Ovary (tissue), 3 donors: ENCODE results near the gene NPFF.

Source experiments
- EP300 ChIP-seq: sonication (generic); formaldehyde crosslinking; IDR thresholded peaks from one replicate; pipeline ENCODE4 v1.6.1; 2017; ENCODE audit warnings: antibody characterized with exemption
- POLR2A ChIP-seq: fragments of 450-650 bp; IDR thresholded peaks from one replicate; pipeline ENCODE4 v1.6.1; 2017; ENCODE audit warnings: antibody characterized with exemption, mild to moderate bottlenecking, moderate library complexity
- TF ChIP-seq, protein P1 (sequence below), 3 donors: fragments of 450-650 bp in 2 of 3; fragments of 200-600 bp in 1 of 3; IDR thresholded peaks; one replicate each; pipeline versions ENCODE4 v1.5.1 to v1.8.0; 2016 to 2022; ENCODE audit warnings: antibody characterized with exemption in 3 of 3, mild to moderate bottlenecking in 1 of 3
- donor health status: DM: no; HTN: no; CAD: no.

DNA sequence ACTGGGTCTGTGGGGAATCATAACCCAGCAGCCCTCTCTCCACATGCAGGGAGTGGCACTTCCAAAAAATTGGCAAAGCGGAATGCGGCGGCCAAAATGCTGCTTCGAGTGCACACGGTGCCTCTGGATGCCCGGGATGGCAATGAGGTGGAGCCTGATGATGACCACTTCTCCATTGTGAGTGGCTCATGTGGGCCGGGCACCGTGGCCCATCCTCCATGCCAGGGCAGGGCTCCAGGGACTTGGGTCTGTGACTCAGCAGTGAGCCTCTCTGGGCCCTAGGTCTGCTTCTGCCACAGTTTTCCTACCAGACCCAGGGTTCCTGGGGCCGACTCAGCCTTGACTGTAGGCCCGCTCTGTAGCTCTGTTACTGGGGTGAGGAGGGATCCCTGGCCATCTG, 2.2 kb downstream of the NPFF start:
- TF ChIP-seq, protein P1, sequence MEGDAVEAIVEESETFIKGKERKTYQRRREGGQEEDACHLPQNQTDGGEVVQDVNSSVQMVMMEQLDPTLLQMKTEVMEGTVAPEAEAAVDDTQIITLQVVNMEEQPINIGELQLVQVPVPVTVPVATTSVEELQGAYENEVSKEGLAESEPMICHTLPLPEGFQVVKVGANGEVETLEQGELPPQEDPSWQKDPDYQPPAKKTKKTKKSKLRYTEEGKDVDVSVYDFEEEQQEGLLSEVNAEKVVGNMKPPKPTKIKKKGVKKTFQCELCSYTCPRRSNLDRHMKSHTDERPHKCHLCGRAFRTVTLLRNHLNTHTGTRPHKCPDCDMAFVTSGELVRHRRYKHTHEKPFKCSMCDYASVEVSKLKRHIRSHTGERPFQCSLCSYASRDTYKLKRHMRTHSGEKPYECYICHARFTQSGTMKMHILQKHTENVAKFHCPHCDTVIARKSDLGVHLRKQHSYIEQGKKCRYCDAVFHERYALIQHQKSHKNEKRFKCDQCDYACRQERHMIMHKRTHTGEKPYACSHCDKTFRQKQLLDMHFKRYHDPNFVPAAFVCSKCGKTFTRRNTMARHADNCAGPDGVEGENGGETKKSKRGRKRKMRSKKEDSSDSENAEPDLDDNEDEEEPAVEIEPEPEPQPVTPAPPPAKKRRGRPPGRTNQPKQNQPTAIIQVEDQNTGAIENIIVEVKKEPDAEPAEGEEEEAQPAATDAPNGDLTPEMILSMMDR (IDR thresholded peaks at IDR 0.05), result no peak
- no peak for TF ChIP-seq POLR2A
- TF ChIP-seq EP300, result no peak
